Measurements from ENCODE around the gene IFRD1.

IFRD1 gene

GRCh38 chr7:112449902-112450806 lies at the start of gene IFRD1:
IFRD1 (plus strand) TSS chr7:112450460; CDS start chr7:112450689, 229 bp downstream.
- peak; percentile 98 for DNase-seq (ENCODE audit: low spot score)

DNA sequence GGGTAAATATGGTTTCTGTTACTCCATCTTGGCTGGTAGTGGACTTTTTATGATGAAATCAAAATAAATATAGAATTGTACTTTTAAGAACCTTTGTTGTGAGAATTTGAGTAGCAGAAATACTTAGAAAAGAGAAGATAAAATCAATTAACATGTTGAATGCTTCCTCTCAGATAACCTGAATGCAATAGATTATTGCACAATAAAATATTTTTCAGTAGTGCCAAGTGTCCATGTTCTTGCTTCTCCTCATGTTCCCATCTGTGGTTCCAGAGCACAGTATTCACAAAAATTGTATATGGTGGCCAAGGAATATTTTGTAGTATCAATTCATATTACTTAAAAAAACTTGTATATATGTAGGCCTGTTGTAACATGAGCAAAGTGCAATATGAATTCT lies 45.9 kb upstream of the IFRD1 start:
- no peak for DNase-seq (ENCODE audit: low spot score)

- DNase-seq (ENCODE audit: low spot score) = no peak
Observed at GRCh38 chr7:112405286-112405685, 45.0 kb upstream of the IFRD1 start.

- no peak for DNase-seq (ENCODE audit: low spot score)
Observed at GRCh38 chr7:112407261-112407660, 43.0 kb upstream of the IFRD1 start.

GRCh38 chr7:112410092-112410491 lies 40.2 kb upstream of the IFRD1 start:
- DNase-seq (ENCODE audit: low spot score) = no peak

- no peak for DNase-seq (ENCODE audit: low spot score)
Observed at GRCh38 chr7:112411186-112411795, 39.0 kb upstream of the IFRD1 start.

GRCh38 chr7:112414855-112415490 lies 35.3 kb upstream of the IFRD1 start:
- peak; percentile 26 for DNase-seq (ENCODE audit: low spot score)

- no peak for DNase-seq (ENCODE audit: low spot score)
Observed at GRCh38 chr7:112416127-112416526, 34.1 kb upstream of the IFRD1 start.

- no peak for DNase-seq (ENCODE audit: low spot score)
Observed at GRCh38 chr7:112419543-112420130, 30.6 kb upstream of the IFRD1 start.

GRCh38 chr7:112420236-112420861 lies 29.9 kb upstream of the IFRD1 start:
- no peak for DNase-seq (ENCODE audit: low spot score)

GRCh38 chr7:112421666-112422486 lies 28.4 kb upstream of the IFRD1 start:
- no peak for DNase-seq (ENCODE audit: low spot score)

GRCh38 chr7:112422842-112423496 lies 27.3 kb upstream of the IFRD1 start:
- no peak for DNase-seq (ENCODE audit: low spot score)

GRCh38 chr7:112423987-112424386 lies 26.3 kb upstream of the IFRD1 start:
- no peak for DNase-seq (ENCODE audit: low spot score)

GRCh38 chr7:112427984-112428383 lies 22.3 kb upstream of the IFRD1 start:
- DNase-seq (ENCODE audit: low spot score) = no peak

GRCh38 chr7:112428715-112429114 lies 21.5 kb upstream of the IFRD1 start:
- no peak for DNase-seq (ENCODE audit: low spot score)

- no peak for DNase-seq (ENCODE audit: low spot score)
Observed at GRCh38 chr7:112430649-112431048, 19.6 kb upstream of the IFRD1 start.

DNA sequence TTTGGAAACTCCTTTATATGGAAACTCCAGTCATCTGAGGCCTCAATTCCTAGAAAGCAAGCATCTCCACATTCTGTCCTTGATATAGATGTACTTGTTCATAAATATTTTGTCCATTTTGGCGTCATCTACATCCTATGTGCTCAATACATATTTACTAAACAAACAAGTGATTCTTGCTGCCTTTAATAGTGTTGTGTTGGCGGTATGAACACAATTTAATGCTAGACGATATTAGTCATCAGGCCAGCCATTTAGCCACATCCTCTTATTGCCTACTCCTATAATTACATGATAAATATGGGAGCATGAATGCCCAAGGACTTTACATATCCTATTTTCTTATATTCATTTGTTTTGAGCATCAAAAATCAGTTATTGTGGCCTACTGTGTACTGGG lies 18.5 kb upstream of the IFRD1 start:
- DNase-seq (ENCODE audit: low spot score) = no peak

- DNase-seq (ENCODE audit: low spot score) = no peak
Observed at GRCh38 chr7:112433289-112433688, 17.0 kb upstream of the IFRD1 start.

GRCh38 chr7:112437072-112437471 lies 13.2 kb upstream of the IFRD1 start:
- DNase-seq (ENCODE audit: low spot score) = no peak

DNA sequence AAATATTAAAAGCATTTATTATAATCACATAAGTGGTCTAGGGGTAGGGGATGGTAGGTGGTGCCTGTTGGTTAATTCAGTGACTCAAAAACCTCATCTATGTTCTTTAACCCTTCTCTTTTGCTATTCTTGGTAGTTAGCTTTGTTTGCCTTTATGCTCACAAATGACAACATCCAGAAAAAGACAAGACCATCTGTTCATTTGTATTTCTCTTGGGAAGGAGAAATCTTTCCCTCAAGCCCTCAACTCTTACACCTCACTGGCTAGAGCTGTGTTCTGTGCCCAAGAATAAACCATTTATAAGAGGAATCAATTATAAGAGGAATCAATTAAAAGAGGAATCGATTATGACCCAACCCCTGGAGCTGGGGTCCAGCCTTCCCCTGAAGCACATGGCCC lies 10.8 kb upstream of the IFRD1 start:
- DNase-seq (ENCODE audit: low spot score) = no peak

DNA sequence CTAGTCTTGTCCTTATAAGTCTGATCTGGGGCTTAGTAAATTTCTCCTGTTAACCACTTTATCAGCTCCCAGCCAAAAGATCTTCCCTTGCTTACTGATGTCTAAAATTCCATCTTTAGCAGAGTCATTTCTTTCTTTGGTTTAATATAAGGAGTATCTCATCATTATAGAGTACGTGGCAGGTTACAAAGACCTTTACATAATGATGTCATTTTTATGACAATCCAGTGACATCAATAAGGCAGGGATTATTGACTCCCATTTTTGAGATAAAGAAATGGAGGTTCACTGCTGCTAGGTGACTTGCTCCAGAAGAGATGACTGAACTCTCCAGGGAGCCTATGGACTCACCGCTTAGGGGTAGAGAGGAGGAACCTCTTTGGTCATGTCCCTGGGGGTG lies 8.1 kb upstream of the IFRD1 start:
- DNase-seq (ENCODE audit: low spot score) = no peak

Data from CD4-positive, alpha-beta T cell treated with Interleukin-15 for 4 hours (primary cell).